ENCODE results near the gene KCNG2.

Gene KCNG2

GRCh38 chr18:79786304-79786703 lies 11.4 kb upstream of the KCNG2 start:
- DNase-seq = no peak

GRCh38 chr18:79786786-79787526 lies 10.8 kb upstream of the KCNG2 start:
- DNase-seq = peak; percentile 58

GRCh38 chr18:79787527-79787864 lies 10.2 kb upstream of the KCNG2 start:
- no peak for DNase-seq

- no peak for DNase-seq
Measured at GRCh38 chr18:79787865-79788733, 9.6 kb upstream of the KCNG2 start.

- DNase-seq = no peak
Measured at GRCh38 chr18:79788734-79789085, 9.0 kb upstream of the KCNG2 start.

- DNase-seq = no peak
Measured at GRCh38 chr18:79789091-79789891, 8.4 kb upstream of the KCNG2 start.

- no peak for DNase-seq
Measured at GRCh38 chr18:79789901-79790890, 7.5 kb upstream of the KCNG2 start.

GRCh38 chr18:79790996-79791972 lies 6.5 kb upstream of the KCNG2 start:
- peak; percentile 95 for DNase-seq

- DNase-seq = no peak
Measured at GRCh38 chr18:79792096-79792987, 5.4 kb upstream of the KCNG2 start.

GRCh38 chr18:79792988-79793355 lies 4.8 kb upstream of the KCNG2 start:
- DNase-seq = no peak

- no peak for DNase-seq
Measured at GRCh38 chr18:79794846-79795245, 2.9 kb upstream of the KCNG2 start.

- DNase-seq = no peak
Measured at GRCh38 chr18:79795446-79795845, 2.3 kb upstream of the KCNG2 start.

- no peak for DNase-seq
Measured at GRCh38 chr18:79796016-79796415, 1.7 kb upstream of the KCNG2 start.

GRCh38 chr18:79796531-79797405 lies 970 bp upstream of the KCNG2 start:
- DNase-seq = no peak

GRCh38 chr18:79798346-79798998 lies 734 bp downstream of the KCNG2 start:
- DNase-seq = no peak

- no peak for DNase-seq
Measured at GRCh38 chr18:79798999-79799370, 1.2 kb downstream of the KCNG2 start.

GRCh38 chr18:79799619-79800370 lies 2.1 kb downstream of the KCNG2 start:
- DNase-seq = no peak
